ENCODE data around the gene KLB. TPM values are rescaled to one million over a fixed set of nuclear protein-coding genes. Genes with fewer than 3 reads are reported as not detected.

Gene KLB
- polyA plus RNA-seq, 1 donor (not counting 4 experiments of a cell fraction or from before 2014, with no cell fraction given): not detected

DNA sequence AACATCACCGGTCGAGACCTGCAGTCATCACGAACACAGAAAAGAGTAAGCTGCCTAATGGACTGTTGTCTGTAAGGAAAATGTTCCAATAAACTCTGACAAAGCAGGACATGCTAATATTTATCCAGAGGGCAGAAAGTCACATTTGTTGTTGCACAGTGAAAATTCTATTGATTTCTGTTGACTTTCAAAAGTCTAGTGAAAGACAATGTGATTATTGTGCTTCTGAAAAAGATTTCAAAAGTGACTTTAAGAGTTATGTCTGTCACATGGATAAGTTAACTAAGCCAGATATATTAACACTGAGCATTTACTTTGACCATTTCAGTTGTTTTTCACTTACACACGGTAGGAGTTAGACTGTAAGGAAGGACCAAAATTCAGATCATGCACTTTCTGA is 31.3 kb upstream of the KLB start:
- dilution Hi-C loops (cut with MboI; ENCODE audit: extremely low pct_ligation_motif_present, low sequenced_read_pairs): no loop called here
- DNase-seq (ENCODE audit: low read depth, low spot score): no peak
- H3K36me3 ChIP-seq (ENCODE audit: control insufficient read depth in 2 of 2, extremely low read depth in 1 of 2, insufficient read depth in 2 of 2, low read length in 2 of 2): no peaks in the 10 kb centered on the region
- no peak for FAIRE-seq
- H3K4me3 ChIP-seq (ENCODE audit: control insufficient read depth in 2 of 3, extremely low read depth in 1 of 3, insufficient read depth in 2 of 3, low read depth in 1 of 3, low read length in 3 of 3): no peak overlapping the region
- H4K20me1 ChIP-seq (ENCODE audit: control insufficient read depth, extremely low read depth, insufficient read depth, low read length): no peaks in the 10 kb centered on the region
- no peaks in the 10 kb centered on the region for H3K9me3 ChIP-seq (ENCODE audit: control insufficient read depth, low read depth, low read length)
- no peak overlapping the region for H3K27ac ChIP-seq (ENCODE audit: control insufficient read depth, insufficient read depth, low read length)
- TF ChIP-seq CTCF (optimal IDR thresholded peaks at IDR 0.05 in 1 of 3, IDR thresholded peaks at IDR 0.05 in 1 of 3, conservative IDR thresholded peaks at IDR 0.05 in 1 of 3; ENCODE audit: extremely low read depth in 1 of 3, insufficient read depth in 2 of 3, low read length in 3 of 3) (no peak), EZH2 (IDR thresholded peaks at IDR 0.05; ENCODE audit: low read length) (no peak)
- no peak overlapping the region for H3K4me2 ChIP-seq (ENCODE audit: control insufficient read depth, extremely low read depth, insufficient read depth, low read depth, low read length)
- no peaks in the 10 kb centered on the region for H3K79me2 ChIP-seq (ENCODE audit: control insufficient read depth, insufficient read depth, low read length)
- no peaks in the 10 kb centered on the region for H3K9me1 ChIP-seq (ENCODE audit: control insufficient read depth, extremely low read depth, insufficient read depth, low read length)
- no peak overlapping the region for H3K9ac ChIP-seq (ENCODE audit: control insufficient read depth, extremely low read depth, insufficient read depth, low read length)
- peaks cover 5% of the 10 kb centered on the region for H3K27me3 ChIP-seq (ENCODE audit: control insufficient read depth, extremely low read depth, insufficient read depth, low read length)
- no peaks in the 10 kb centered on the region for H3K4me1 ChIP-seq (ENCODE audit: control insufficient read depth, extremely low read depth, insufficient read depth, low read length)
- H2AFZ ChIP-seq (ENCODE audit: control insufficient read depth, low read length): no peak overlapping the region

DNA sequence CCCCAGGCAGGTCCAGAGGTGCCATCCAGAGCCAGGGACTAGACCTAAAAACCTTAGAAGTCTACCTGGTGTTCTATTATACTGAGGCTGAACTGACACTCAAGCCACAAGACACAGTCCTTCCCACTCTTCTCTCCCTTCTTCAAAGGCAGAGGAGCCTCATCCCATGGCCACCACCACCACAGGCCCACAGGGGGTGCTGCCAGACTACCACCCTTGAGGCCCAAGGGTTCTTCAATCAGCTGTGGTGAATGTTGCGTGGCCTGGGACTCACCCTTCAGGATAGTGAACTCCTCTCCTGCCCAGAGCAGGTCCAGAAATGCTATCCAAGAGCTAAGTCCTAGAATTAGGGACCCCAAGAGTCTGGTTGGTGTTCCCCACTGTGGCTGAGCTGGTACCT is 23.0 kb upstream of the KLB start:
- peak in 1 of 3 experiments; percentile 7 for TF ChIP-seq CTCF (optimal IDR thresholded peaks at IDR 0.05 in 1 of 3, IDR thresholded peaks at IDR 0.05 in 1 of 3, conservative IDR thresholded peaks at IDR 0.05 in 1 of 3; ENCODE audit: extremely low read depth in 1 of 3, insufficient read depth in 2 of 3, low read length in 3 of 3)
- TF ChIP-seq EZH2 (IDR thresholded peaks at IDR 0.05; ENCODE audit: low read length): no peak

More for the DNA sequence above, 23.0 kb upstream of the KLB start:
- dilution Hi-C loops (cut with MboI; ENCODE audit: extremely low pct_ligation_motif_present, low sequenced_read_pairs): no loop called here
- Histone ChIP-seq H4K20me1 (ENCODE audit: control insufficient read depth, extremely low read depth, insufficient read depth, low read length) (no peaks in the 10 kb centered on the region), H3K27me3 (ENCODE audit: control insufficient read depth, extremely low read depth, insufficient read depth, low read length) (peaks cover 3% of the 10 kb centered on the region), H2AFZ (ENCODE audit: control insufficient read depth, low read length) (no peak overlapping the region), H3K4me2 (ENCODE audit: control insufficient read depth, extremely low read depth, insufficient read depth, low read depth, low read length) (no peak overlapping the region), H3K36me3 (ENCODE audit: control insufficient read depth in 2 of 2, extremely low read depth in 1 of 2, insufficient read depth in 2 of 2, low read length in 2 of 2) (no peaks in the 10 kb centered on the region), H3K9me3 (ENCODE audit: control insufficient read depth, low read depth, low read length) (no peaks in the 10 kb centered on the region), H3K4me1 (ENCODE audit: control insufficient read depth, extremely low read depth, insufficient read depth, low read length) (no peaks in the 10 kb centered on the region), H3K9me1 (ENCODE audit: control insufficient read depth, extremely low read depth, insufficient read depth, low read length) (no peaks in the 10 kb centered on the region), H3K4me3 (ENCODE audit: control insufficient read depth in 2 of 3, extremely low read depth in 1 of 3, insufficient read depth in 2 of 3, low read depth in 1 of 3, low read length in 3 of 3) (no peak overlapping the region), H3K27ac (ENCODE audit: control insufficient read depth, insufficient read depth, low read length) (no peak overlapping the region), H3K79me2 (ENCODE audit: control insufficient read depth, insufficient read depth, low read length) (no peaks in the 10 kb centered on the region), H3K9ac (ENCODE audit: control insufficient read depth, extremely low read depth, insufficient read depth, low read length) (no peak overlapping the region)
- DNase-seq (ENCODE audit: low read depth, low spot score): no peak
- no peak for FAIRE-seq
